Inferior parietal cortex (tissue), 1 donor: Measurements from ENCODE around the gene NLRC5.
"Not testable (repeated sequence)": the region's sequence is repeated elsewhere in the genome, so short reads cannot be mapped to it uniquely, and the experiment has no call there.

Experiments
- DNase-seq: peaks from one replicate; pipeline ENCODE4 v3.0.0-alpha.2; 2016; ENCODE audit errors: extremely low spot score

NLRC5 gene

DNA sequence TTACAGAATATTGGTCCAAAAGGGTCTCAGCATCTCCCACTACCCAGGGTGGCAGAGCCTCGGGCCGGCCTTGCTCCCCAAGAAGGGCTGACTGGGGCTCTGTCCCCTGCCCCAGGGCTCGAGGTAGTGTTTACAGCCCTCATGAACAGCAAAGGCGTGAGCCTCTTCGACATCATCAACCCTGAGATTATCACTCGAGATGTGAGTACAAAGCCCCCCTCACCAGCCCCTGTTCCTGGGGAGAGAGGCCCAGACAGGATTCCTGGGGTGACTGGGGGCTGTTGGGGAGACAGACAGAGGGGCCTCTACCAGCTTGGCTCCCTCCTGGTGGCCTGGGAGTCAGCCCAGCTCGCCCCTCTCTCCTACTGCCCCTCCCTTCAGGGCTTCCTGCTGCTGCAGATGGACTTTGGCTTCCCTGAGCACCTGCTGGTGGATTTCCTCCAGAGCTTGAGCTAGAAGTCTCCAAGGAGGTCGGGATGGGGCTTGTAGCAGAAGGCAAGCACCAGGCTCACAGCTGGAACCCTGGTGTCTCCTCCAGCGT lies 6.1 kb upstream of the NLRC5 start:
- DNase-seq = no peak

DNA sequence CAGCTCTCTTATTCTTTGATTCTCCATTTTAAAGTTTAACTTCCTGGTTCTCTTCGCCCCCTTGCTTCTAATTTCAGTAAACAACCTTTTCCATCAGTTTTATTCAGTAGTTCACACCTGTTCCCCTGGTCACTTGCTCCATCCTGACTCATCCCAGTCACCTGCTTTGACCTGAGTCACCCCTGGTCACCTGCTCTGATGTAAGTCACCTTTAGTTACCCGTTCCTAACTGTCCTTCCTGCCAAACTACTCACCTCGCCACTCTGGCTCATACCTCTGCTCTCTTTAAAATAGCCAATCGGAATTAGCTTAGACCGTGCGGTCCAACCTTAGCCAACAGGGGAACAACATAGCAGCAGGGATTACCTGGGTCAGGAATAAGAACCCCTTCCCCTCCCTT lies 4.7 kb upstream of the NLRC5 start:
- DNase-seq = no peak

DNA sequence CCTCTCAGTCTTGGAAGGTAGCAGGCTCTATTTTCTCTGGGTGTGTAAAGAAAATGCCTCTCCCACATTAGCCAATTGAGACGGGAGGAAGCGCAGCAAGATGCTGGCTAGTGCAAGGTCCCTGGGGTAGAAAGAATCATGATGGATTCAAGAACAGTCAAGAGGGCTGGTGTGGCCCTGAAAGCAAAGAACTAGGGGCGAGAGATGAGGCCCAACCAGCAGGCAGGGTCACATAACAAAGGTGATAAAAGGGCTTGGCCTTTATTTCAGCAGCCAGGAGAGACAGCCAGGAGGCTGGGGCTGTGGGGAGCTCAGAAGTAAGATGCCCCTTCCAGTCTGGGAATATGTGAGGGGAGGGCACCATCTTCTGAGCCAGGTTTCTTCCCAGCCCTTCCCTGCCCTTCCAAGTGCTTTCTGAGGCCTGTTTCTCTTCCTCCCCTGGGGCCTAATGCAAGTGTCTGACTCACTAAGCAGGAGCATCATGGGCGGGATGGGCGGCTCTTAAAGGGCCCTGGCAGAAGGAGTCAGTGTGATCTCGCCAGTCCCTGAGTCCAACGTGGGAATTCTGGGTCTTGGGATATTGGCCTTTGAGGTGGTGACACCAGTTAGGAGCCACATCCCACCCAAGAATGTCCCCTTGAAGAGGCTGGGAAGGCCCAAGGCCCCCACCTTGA lies 3.9 kb upstream of the NLRC5 start:
- DNase-seq = no peak

DNA sequence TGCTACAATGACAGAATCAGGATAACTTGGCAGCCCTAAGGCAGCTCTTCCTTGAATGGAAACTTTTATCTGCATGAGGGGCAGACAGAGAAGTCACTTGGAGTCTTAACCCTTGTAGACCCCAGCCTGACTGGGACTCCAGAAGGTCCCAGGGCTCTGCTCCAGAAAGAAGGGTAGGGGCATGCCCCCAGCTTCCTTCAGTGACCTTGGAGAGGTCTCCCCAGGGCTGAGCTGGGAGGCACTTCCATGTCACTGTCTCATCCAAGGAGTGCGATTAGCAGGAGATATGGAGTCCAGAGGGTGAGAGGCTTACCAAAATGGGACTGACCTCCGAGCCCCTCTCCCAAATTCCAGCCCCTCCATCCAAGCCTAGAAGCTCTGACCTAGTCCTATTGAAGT lies 3.4 kb upstream of the NLRC5 start:
- no peak for DNase-seq

DNA sequence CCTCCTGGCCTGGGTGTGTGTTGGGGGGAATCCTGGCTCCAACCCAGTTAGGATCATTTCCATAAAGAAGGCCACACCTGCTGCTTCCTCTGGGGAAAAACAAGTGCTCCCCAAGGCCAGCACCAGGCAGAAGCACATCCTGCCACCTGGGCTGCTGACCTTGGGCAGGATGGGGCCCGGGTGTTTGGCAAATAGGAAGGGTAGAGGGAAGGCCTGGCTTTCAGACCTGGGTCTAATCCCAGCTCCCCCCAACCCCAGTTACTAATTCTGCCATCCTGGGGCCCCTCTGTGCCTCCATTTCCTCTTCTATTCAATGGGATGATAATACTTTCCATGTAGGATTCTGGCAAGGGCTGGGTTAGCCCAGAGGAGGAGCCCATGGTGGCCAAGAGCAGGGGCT lies 3.0 kb upstream of the NLRC5 start:
- DNase-seq = no peak

DNA sequence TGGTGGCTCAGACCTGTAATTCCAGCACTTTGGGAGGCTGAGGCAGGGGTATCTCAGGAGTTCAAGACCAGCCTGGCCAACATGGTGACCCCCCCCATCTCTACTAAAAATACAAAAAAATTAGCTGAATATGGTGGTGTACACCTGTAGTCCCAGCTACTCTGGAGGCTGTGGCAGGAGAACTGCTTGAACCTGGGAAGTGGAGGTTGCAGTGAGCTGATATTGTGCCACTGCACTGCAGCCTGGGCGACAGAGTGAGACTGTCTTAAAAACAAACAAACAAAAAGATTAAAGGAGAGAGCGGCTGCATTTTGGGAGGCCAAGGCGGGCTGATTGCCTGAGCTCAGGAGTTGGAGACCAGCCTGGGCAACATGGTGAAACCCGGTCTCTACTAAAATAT lies 2.4 kb upstream of the NLRC5 start:
- DNase-seq = not testable (repeated sequence)

DNA sequence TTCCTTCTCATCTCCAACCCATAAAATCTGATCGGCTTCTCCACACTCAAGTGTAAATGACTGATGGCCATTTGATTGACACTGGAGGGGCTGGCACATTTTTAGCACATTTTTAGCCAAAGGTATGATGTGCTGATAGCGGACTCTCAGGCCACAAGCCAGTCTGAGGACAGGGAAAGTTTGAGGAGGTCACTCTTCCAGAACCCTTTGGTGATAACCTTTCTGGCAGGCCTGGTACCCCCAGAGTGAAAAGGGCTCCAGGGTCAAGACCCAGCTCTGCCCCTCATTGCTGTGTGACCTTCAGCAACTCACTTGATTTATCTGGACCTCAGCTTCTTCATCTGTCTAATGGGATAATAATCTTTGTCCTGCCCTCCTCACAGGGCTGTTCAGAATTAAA lies 1.7 kb upstream of the NLRC5 start:
- no peak for DNase-seq

DNA sequence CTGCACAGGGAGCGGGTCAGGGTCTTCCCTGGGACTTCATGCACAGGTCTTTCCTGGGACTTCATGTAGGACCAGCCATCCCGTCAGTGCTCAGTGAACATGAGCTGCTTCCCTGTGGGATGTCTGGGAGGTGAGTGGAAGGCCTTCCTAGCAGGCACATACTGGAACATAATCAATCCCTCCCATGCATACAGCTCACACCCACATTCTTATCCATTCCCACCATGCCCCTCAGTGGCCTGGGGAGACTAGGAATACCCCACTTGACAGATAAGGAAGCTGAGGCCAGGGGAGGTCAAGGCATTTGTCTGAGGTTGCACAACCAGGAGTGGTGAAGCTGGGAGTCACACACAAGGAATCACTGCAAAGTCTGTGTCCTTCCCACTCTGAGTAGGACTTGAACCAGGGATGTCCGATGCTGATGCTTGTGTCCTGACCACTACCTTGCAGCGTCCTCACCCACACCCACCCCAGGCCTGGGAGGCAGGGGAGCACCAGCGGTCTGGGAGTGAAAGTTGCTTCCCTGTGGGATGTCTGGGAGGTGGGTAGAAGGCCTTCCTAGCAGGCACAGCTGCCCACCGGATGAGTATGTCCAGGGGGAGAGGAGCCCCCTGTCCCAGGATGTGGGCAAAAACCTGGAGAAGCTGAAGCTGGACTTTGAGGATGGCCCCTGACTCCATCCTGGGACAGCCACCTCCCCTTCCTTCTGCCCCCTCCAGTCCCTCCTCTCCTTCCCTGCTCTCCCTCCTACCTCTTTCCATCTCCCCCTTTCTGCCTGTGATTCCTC lies 1.0 kb upstream of the NLRC5 start:
- DNase-seq = no peak

DNA sequence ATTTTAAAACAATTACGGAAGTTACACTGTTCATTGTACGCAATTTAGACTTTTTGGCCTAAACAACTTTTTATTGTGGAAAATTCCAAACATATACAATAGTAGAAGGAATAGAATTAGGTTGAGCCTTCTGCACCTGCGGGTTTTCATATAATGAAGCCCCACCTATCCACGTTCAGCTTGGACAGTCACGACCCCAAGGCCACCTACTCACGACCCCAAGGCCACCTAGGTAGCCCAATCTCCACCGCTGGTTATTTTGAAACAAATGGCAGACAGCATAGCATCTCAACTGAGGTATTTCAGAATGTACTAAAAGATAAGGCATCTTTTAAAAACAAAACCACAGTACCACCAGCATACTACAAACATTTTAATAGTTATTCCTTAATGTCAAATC lies 631 bp downstream of the NLRC5 start:
- no peak for DNase-seq

DNA sequence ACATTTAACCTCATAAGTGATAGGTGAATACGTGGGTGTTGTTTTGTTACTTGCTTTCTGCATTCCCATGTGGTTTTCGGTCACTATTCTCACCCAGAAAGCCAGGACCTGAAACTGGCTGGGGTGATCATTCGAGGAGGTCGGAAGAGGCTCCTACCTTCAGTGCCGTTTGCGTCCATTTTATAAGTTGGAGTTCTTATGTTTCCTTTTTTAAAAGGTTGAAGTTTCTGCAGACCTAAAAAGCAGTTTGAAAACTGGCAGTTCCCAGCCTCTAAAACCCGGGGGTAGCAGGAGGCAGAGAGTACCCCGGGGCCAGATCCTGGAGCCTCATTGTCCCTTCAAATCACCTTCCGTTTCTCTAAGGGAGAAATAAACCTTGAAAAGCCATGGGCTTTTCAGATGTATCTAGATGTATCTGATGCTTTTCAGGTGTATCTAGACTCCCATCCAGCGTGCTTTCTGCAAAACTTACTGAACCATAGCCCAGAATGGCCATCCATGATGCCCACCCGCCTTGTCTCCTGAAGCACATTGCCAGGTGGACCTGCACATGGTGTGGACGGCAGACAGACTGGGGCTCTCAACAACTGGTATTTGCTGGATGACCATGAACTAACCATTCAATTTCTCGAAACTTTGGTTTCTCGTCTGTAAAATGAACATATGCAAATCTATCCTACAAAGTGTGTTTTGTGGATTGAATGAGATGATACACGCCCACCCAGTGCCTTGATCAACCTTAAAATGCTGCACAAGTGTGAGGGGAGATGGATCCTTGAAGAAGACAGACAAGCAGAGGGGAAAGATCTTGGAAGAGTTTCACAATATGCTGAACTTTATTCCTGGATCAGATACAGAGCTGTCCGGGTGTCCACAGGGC lies 1.3 kb downstream of the NLRC5 start:
- DNase-seq = no peak

DNA sequence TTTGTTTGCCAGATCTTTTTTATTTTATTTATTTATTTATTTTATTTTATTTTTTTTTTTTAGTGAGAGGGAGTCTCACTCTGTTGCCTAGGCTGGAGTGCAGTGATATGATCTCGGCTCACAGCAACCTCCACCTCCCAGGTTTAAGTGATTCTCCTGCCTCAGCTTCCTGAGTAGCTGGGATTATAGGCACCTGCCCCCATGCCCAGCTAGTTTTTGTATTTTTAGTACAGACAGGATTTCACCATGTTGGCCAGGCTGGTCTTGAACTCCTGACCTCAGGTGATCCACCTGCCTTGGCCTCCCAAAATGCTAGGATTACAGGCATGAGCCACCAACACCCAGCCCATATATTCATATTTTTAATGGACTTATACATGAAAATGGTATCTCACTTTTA lies 3.1 kb downstream of the NLRC5 start:
- not testable (repeated sequence) for DNase-seq

DNA sequence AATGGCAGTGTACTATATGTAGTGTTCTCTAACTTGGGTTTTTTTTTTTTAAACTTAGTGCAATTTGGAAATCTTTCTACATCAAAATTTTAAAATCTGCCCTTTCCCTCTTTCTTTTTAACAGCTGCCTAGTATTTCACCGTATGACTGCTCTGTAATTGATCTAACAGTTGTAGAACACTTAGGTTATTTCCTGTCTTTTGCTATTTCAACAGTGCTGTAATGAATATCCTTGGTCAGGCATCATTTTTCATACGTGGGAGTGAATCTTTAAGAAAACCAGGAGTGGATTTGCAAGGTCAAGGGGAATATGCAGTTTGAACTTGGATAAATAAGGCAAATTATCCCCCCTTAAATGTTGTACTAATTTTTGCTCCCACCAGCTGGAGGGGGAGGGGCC lies 3.8 kb downstream of the NLRC5 start:
- no peak for DNase-seq

DNA sequence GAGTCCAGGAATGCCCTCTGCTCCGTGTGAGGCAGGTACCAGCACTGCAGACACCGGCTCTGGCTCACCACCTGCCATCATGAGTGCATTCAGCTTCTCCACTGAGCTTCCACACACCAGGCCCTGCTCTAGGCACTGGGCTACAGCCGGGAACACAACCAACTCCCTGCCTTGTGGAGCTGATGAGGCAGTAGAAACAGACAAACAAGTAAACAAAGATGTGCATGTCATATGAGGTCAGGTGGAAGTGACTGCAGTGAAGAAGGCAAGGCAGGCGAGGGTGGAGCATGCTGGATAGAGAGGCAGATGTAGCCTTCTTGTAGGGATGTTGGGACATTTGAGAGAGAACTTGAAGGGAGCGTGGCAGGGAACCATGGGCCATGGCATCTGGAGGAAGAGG lies 5.0 kb downstream of the NLRC5 start:
- no peak for DNase-seq

DNA sequence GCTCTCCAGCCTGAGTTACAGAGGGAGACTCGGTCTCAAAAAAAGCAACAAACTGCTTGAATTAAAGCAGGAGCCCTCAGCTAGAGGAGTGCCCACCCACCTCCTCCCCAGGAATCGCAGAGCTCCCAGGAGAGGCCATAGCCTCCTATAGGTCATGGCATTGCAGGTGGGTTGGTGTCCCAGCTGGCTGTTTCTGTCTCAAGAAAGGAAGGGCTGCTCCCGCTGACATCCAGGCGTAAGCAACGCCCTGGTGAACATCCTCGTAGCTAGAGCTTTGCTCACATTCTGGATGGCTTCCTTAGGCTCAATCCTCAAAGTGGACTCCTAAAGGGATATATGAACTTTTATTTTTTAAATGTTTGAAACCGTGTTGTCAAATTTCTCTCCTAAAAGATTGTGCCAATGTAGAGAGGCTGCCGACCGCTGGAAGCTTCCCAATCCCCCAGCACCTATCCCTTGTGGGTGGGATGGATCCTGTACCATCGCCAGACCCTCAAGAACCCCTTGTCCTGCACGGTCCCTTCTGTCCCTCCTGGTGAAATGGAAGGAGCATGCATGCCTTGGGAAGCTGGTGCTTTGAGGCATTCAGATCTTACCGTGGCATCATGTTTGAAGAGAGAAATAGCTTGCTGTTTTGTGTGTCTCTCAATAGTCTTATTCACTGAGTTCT lies 5.9 kb downstream of the NLRC5 start:
- DNase-seq = no peak

DNA sequence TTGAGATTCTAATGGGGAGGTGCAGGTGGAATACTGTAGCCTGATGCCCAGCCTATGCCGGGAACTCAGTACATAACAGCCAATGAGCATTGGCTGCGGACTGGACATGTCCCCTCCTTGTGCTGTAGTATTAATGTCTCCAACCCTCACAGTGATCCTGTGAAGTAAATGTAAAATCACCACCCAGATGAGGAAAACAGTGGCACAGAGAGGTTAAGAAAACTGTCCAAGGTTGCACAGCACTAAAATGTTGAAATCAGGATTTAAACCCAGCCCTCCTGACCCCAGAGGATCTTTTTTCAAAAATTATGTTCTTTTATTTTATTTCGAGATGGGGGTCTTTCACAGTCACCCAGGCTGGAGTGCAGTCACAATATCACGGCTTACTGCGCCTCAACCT lies 7.9 kb downstream of the NLRC5 start:
- DNase-seq = no peak

DNA sequence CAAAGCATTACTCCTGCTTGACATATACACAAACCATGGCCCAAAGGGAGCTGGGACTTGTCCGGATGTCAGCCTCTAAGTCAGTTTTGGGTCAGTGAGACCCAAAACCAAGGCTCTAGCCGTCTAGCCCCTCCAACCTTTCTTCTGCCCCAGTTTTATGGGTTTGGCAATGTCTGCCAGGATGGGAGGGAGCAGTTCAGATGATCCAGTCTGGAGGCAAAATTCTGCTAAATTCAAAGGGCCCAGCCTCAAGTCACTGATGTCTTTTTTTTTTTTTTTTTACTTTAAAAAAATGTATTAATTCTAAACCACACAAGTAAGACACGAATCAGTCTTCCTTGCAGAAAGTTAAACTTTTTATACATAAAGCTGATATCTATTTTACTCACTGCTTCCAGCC lies 8.6 kb downstream of the NLRC5 start:
- DNase-seq = no peak

DNA sequence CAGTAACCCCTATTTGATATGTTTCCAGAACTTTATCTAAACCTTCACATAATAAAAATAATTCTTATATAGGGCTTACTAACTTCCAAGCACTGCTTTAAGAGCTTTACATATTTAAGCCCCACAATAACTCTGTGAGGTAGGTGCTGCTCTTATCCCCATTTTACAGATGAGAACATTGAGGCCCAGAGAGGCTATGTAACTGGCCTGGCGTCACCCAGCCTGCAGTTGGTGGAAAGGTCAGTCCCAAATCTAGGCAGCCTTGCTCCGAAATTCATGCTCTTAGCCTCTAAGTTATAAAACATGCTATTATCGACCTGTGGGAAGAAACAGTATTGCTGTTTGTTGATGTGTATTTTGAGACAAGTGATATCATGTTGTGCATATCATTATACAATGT lies 9.0 kb downstream of the NLRC5 start:
- no peak for DNase-seq

DNA sequence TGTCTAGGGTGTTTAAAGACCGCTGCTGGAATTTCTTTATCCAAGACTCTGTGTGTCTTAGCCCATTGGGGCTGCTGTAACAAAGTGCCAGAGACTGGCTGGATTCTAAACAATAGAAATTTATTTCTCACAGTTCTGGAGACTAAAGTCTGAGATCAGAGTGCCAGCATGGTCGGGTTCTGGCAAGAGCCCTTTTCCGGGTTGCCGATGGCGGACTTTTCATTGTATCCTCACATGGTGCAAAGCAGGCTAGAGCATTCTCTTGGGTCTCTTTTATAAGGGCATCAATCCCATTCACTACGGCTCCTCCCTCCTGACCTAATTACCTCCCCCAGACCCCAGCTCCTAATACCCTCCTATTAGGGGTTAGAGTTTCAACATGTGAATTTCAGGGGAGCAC lies 9.5 kb downstream of the NLRC5 start:
- no peak for DNase-seq

DNA sequence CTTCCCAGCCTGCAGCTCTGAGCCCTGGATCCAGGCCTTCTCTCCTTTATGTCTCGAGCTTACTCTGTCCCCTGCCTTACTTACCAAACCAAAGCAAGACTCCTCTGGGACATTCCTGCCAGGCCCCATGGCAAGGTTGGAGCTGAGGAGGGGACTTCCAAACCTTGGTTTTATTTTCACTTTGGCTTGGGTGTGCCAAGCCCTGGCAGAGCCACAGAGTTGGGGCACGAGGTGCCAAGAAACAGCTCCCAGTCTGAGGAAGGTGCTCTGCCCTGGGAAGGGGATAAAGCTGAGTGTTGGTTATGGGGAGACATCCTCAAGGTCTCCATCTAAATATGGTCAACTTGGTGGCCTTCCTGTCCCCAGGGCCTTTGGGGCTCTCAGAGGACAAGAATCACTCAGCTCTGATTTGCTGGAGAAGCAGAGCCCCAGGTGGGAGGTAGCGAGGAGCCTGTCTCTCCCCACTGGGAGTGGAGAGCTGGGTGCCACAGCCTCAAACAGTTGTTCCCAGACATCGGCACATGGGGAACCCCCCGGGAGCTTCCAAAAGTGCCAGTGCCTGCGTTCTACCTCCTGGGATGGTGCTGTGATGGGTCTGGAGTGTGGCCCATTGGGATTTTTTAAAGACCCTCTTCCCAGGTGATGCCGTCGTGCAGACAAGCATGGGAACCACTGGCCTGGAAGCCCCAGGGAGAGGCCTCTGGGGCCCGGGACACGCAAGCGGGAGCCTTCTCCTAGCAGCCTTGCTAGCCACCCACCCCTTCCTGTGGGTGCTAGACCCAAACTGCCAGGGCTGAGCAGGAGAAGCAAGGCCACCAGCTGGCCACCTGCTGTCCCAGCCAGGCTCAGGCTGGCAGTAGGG lies 10.3 kb downstream of the NLRC5 start:
- no peak for DNase-seq

DNA sequence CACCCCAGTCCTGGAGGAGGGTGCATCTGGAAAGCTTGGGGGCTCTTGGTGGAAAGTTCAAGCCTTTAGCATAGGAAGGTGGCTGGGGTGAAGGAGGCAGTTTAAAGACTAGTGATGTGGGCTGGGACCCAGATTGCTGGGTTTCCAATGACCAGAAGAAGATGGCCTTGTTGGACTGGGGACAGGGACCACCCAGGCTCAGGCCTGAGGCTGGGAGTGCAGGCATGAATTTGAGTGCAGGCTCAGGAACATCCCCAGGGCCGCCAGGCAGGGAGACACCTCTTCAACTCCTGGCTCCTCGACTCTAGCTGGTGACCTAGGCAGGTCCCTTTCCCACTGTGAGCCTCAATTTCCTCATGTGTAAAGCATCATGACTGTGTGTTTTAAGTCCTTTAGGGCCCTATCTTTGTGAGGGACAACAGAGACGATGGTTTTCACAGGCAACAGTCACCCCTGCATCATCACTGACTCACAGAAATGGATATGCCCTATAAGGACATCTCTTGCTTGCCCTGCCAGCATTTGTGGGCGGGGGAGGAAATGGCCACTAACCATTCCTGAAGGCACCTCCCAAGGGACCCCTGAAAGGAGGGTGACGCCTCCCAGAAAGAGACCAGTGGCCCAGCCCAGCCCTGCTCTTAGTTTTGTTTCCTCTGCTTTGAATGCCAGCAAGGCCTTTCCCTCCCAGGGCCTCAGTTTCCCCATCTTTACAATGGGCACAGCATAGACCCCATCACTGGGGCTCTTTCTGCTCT lies 11.1 kb downstream of the NLRC5 start:
- DNase-seq = no peak
